Esophagus muscularis mucosa (tissue), 4 donors: Measurements from ENCODE around the gene KCNIP3. TPM values are rescaled to one million over a fixed set of nuclear protein-coding genes. Genes with fewer than 3 reads are reported as not detected.
A peak's percentile ranks its signal among the peaks of the same experiment; 100 is the strongest.

Experiments used
- DNase-seq: peaks from one replicate; pipeline ENCODE4 v3.0.0-alpha.2; 2017; ENCODE audit errors: extremely low spot score
- H3K27ac ChIP-seq, 4 donors: fragments of 200-600 bp; sonication (generic); replicated peaks in 1 of 4; 1 replicate in 3 of 4; 2 replicates in 1 of 4; pipeline ENCODE4 v1.5.1; 2016 to 2019; ENCODE audit warnings: mild to moderate bottlenecking in 1 of 4
- H3K27me3 ChIP-seq, 4 donors: fragments of 200-600 bp; sonication (generic); one replicate each; pipeline versions ENCODE4 v1.5.1 to v1.6.0; 2016 to 2019
- H3K36me3 ChIP-seq, 4 donors: fragments of 200-600 bp; sonication (generic); one replicate each; pipeline ENCODE4 v1.5.1; 2016 to 2019
- H3K4me1 ChIP-seq, 4 donors: fragments of 200-600 bp; sonication (generic); one replicate each; pipeline ENCODE4 v1.5.1; 2016 to 2019
- H3K4me3 ChIP-seq, 4 donors: fragments of 200-600 bp; sonication (generic); 1 replicate in 2 of 4; 2 replicates in 2 of 4; pipeline ENCODE4 v1.5.1; 2016 to 2019; ENCODE audit warnings: mild to moderate bottlenecking in 4 of 4, moderate library complexity in 1 of 4
- H3K9me3 ChIP-seq, 4 donors: fragments of 200-600 bp; sonication (generic); 1 replicate in 3 of 4; 2 replicates in 1 of 4; pipeline ENCODE4 v1.5.1; 2016 to 2019
- EP300 ChIP-seq: sonication (generic); formaldehyde crosslinking; IDR thresholded peaks from one replicate; pipeline ENCODE4 v1.6.1; 2017; ENCODE audit warnings: antibody characterized with exemption
- POLR2A ChIP-seq: fragments of 450-650 bp; IDR thresholded peaks from one replicate; pipeline ENCODE4 v1.6.1; 2017; ENCODE audit warnings: antibody characterized with exemption, moderate library complexity, mild to moderate bottlenecking, low read depth
- POLR2AphosphoS5 ChIP-seq, 2 donors: sonication (generic); formaldehyde crosslinking; IDR thresholded peaks; one replicate each; pipeline ENCODE4 v1.6.1; 2017; ENCODE audit warnings: antibody characterized with exemption in 2 of 2
- WGBS: methylation state at CpG from one replicate; pipeline ENCODE4 v1.1.5; 2018; 5-methylcytosine and 5-hydroxymethylcytosine counted together
- intact Hi-C: fragments of 100-400 bp; cut with DNase I; formaldehyde crosslinking; loops from one replicate; pipeline ENCODE4 v1.15.1; 2023
- total RNA-seq, 4 donors: library from RNA; depleted of rRNA; stranded (reverse); fragments of >200 nt; gene quantifications; one replicate each; pipeline versions ENCODE4 v1.1.0 to v1.2.1, GENCODE V29; 2016
- TF ChIP-seq, protein P1 (sequence below), 3 experiments: fragments of 200-600 bp in 2 of 3; fragments of 450-650 bp in 1 of 3; sonication (generic) in 2 of 3; IDR thresholded peaks; one replicate each; pipeline ENCODE4 v1.5.1; 2017 to 2019; ENCODE audit warnings: antibody characterized with exemption in 3 of 3, mild to moderate bottlenecking in 2 of 3, moderate library complexity in 1 of 3

KCNIP3 gene
- total RNA-seq, 4 donors from 2014 or later = 15.8 to 29.9 (median 23.0) TPM

DNA sequence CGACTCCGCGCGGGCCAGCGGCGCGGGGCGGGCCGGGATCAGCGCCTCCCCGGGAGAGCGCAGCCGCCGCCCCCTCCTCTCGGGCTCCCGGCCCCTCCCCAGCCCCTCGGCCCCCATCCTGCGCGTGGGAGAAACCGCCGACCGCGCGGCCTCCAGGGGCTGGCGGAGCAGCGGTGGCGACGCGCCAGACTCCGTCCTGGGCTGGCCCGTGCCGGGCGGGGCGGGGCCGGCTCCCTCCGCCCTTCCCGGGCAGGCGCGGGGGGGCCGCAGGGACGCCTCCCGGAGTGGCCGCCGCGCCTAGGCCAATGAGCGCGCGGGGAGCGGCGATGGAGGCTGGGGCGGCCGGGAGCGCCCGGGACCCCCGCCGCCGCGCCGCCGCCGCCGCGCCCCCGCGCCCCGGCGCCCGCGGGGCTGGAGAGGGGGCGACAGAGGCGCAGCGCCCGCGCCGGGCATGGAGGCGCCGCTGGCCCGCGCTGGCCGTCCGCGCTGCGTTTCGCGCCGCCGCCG is 49.1 kb downstream of the KCNIP3 start:
- TF ChIP-seq POLR2A (no peak), POLR2AphosphoS5 (IDR thresholded peaks at IDR 0.05) (peak in 1 of 2 donors; percentile 48)
- H3K36me3 ChIP-seq = no peaks in the 10 kb centered on the region
- peaks cover 5 to 45% (median 29%) of the 10 kb centered on the region in 4 donors for H3K4me1 ChIP-seq
- H3K9me3 ChIP-seq = no peaks in the 10 kb centered on the region
- H3K4me3 ChIP-seq = peak overlapping the region; percentile 76 to 85 (median 78)
- 2% methylated on average over 33 of the region's 88 CpGs for WGBS
- peak overlapping the region; percentile 83 to 90 (median 88) for H3K27ac ChIP-seq
- intact Hi-C loops = loop anchor here (5.0 kb wide), 2 partner anchors 56 to 139 kb away; partner anchors contain the start of genes FAHD2A and ZNF892
- DNase-seq = no peak
- H3K27me3 ChIP-seq = no peaks in the 10 kb centered on the region

DNA sequence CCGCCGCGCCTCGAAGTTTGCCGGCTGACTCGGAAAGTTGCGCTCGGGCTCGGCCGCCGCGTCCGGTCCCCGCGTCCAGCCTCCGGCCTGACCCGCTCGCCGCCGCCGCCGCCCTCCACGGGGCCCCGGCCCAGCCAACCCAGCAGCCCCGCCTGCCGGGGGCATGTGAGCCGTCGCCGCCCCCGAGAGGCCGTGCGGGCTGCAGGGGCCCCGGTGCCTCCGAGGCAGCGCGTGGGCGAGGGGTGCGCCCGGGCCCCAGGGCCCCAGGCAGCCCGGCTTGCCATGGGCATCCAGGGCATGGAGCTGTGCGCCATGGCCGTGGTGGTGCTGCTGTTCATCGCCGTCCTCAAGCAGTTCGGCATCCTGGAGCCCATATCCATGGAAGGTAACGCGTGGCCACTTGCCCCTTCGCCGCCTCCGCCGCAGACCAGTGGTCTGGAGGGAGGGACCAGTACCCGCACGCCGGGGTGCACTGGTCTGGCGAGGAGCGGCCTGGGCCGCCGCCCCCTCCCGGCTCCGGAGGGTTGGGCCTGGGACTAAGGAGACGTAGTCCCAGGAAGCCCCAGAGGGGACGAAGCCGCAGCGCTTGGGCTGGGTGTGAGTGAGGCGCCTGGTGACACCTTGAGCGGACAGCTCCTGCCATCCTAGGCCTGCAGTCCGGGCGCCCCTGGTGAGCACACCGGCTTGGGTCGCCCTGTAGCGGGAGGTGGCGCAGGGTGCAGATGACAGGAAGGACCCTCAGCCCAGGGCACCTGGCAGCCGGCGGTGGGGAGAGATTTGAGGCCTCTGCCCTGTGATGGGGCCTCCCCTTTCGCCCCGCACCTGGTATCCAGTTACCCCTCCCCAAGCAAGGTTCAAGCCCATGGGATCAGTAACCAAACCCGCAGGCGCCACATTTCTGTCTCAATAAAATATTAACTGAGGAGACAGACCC is 49.9 kb downstream of the KCNIP3 start:
- Histone ChIP-seq H3K4me1 (peaks cover 5 to 45% (median 29%) of the 10 kb centered on the region in 4 donors), H3K4me3 (peak overlapping the region; percentile 76 to 85 (median 78)), H3K27ac (peak overlapping the region; percentile 64 to 90 (median 82)), H3K27me3 (no peaks in the 10 kb centered on the region), H3K9me3 (no peaks in the 10 kb centered on the region), H3K36me3 (no peaks in the 10 kb centered on the region)
- DNase-seq = no peak
- no peak for TF ChIP-seq POLR2A
- TF ChIP-seq, protein P1, sequence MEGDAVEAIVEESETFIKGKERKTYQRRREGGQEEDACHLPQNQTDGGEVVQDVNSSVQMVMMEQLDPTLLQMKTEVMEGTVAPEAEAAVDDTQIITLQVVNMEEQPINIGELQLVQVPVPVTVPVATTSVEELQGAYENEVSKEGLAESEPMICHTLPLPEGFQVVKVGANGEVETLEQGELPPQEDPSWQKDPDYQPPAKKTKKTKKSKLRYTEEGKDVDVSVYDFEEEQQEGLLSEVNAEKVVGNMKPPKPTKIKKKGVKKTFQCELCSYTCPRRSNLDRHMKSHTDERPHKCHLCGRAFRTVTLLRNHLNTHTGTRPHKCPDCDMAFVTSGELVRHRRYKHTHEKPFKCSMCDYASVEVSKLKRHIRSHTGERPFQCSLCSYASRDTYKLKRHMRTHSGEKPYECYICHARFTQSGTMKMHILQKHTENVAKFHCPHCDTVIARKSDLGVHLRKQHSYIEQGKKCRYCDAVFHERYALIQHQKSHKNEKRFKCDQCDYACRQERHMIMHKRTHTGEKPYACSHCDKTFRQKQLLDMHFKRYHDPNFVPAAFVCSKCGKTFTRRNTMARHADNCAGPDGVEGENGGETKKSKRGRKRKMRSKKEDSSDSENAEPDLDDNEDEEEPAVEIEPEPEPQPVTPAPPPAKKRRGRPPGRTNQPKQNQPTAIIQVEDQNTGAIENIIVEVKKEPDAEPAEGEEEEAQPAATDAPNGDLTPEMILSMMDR (IDR thresholded peaks at IDR 0.05) = peak in 1 of 3 experiments; percentile 4
- intact Hi-C loops = loop anchor here (5.0 kb wide), 2 partner anchors 55 to 140 kb away; partner anchors contain the start of genes FAHD2A and ZNF892
- 89% methylated on average over 6 of the region's 78 CpGs for WGBS

DNA sequence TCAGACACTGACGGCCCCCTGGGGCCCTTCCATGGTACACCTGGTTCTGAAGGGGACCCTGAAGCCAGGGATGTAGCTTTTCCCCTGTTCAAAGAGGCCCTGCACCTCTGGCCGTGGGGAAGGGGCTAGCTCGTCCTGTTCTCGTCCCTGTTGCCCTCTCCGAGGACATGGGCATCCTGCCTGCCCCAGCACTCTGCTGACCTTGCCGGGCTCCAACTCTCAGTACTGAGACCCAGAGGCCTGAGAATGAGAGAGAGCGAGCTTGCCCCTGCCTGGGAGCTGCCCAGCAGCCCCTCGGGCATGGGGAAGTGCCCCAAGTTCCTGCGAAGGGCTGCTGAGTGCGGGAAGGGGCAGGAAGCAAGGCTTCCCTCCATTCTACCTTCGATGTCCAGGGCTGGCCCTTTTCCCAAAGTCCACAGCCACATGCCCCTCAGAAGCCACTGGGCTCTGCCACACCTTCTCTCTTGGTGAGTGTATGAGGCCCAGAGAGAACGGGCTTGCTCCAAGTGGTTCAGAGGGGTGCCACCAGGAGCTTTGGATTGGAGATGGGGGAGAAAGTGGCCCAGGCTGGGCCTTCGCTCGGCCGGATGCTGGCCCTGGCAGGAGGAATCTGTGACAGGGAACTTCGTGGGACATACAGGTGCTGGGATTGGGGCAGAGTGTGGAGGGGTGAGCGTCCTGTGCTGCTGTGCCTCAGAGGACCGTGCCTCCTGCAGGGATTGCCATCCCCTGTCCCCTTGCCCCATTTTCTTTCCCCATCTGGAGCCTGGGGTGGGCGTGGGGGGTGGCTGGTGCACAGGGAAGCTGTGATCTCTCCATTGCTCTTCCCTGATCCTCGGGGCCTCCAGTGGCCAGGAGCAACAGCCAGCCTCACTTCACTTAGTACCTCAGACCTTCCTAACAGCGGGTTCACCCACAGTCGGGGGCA is 50.8 kb downstream of the KCNIP3 start:
- intact Hi-C loops = loop anchor here (5.0 kb wide), 2 partner anchors 54 to 141 kb away; partner anchors contain the start of genes FAHD2A and ZNF892
- H3K27ac ChIP-seq = peak overlapping the region in 2 of 4 donors; percentile 89 to 90
- peaks cover 5 to 45% (median 29%) of the 10 kb centered on the region in 4 donors for H3K4me1 ChIP-seq
- TF ChIP-seq POLR2A (no peak), EP300 (no peak), POLR2AphosphoS5 (IDR thresholded peaks at IDR 0.05) (no peak)
- TF ChIP-seq, protein P1 (IDR thresholded peaks at IDR 0.05) = no peak
- no peaks in the 10 kb centered on the region for H3K9me3 ChIP-seq
- peak overlapping the region in 3 of 4 donors; percentile 76 to 85 (median 78) for H3K4me3 ChIP-seq
- H3K27me3 ChIP-seq = no peaks in the 10 kb centered on the region
- no peaks in the 10 kb centered on the region for H3K36me3 ChIP-seq
- no peak for DNase-seq
- WGBS = 71% methylated on average over 16 of the region's 22 CpGs

DNA sequence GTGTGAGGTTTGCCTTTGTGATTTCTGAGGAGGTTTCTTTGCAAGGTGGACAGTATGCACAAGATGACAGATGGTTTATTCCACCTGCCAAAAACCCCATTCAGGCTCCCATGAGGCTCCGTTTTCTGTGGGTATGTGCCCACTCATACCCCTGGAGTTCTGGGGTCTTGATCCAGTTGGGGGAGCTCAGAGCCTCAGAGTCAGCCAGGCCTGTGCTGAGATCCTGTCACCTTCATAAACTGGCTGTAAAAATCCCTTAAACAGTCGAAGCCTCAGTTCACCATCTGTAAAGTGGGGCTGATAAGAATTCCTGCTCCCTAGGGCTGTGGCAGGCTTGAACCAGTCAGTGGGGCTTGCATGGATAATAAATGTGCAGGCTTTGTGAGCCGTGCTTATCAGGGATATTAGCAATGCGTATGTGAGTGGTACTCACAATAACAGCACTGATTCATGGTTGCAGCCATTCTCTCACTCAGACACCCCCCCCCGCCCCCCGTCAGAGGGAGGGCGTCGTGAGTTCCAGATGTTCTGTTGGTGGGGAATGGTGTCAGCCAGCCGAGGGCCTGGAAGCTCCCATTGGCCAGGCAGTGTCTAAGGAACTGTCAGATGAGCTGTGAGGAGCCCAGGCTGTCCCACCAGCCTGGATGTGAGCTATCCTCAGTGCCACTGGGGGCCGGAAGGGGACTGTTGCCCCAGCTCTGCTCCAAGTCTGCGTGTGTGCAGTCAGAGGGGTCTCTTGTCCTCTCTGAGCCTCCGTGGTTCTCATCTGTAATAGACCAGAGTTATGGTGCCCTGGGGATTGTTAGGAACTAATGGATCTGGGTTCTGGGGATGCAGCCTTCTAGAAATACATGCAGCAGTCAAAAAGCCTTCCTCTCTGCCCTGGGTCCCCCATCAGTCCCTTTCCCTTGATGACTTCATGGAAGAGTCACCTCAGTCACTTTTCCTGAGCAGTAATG is 51.7 kb downstream of the KCNIP3 start:
- Histone ChIP-seq H3K4me1 (peaks cover 5 to 45% (median 29%) of the 10 kb centered on the region in 4 donors), H3K27me3 (no peaks in the 10 kb centered on the region), H3K36me3 (no peaks in the 10 kb centered on the region), H3K9me3 (no peaks in the 10 kb centered on the region), H3K27ac (no peak overlapping the region), H3K4me3 (no peak overlapping the region)
- DNase-seq = no peak
- intact Hi-C loops = loop anchor here (5.0 kb wide), 2 partner anchors 53 to 142 kb away; partner anchors contain the start of genes FAHD2A and ZNF892
- TF ChIP-seq POLR2AphosphoS5 (IDR thresholded peaks at IDR 0.05) (no peak), POLR2A (no peak), EP300 (no peak)
- TF ChIP-seq, protein P1 (IDR thresholded peaks at IDR 0.05) = no peak
- 60% methylated on average over 9 of the region's 12 CpGs for WGBS
